Smooth muscle cell (in vitro differentiated cells): Measurements from ENCODE around the gene IMPDH1. TPM values are rescaled to one million over a fixed set of nuclear protein-coding genes. Genes with fewer than 3 reads are reported as not detected.

Source experiments
- DNase-seq: peaks from one replicate; lab custom pipeline; 2025; ENCODE audit not compliant: unreplicated experiment; lab: John Stamatoyannopoulos, UW
- H2AFZ ChIP-seq: fragments of 200-600 bp; sonication (generic); 2 replicates; pipeline ENCODE4 v1.6.0; 2016; ENCODE audit warnings: antibody characterized with exemption, low read depth, mild to moderate bottlenecking
- H3F3A ChIP-seq: fragments of 200-600 bp; sonication (generic); 2 replicates; pipeline ENCODE4 v1.6.0; 2017; ENCODE audit warnings: antibody characterized with exemption, low read depth
- H3K27ac ChIP-seq: fragments of 200-600 bp; sonication (generic); 2 replicates; pipeline ENCODE4 v1.5.1; 2016; ENCODE audit warnings: low read depth, mild to moderate bottlenecking
- H3K27me3 ChIP-seq: fragments of 200-600 bp; sonication (generic); 2 replicates; pipeline ENCODE4 v1.6.1; 2016; ENCODE audit warnings: low read depth, mild to moderate bottlenecking
- H3K36me3 ChIP-seq: fragments of 200-600 bp; sonication (generic); 2 replicates; pipeline ENCODE4 v1.5.1; 2016; ENCODE audit warnings: low read depth
- H3K4me1 ChIP-seq: fragments of 200-600 bp; sonication (generic); 2 replicates; pipeline ENCODE4 v1.5.1; 2016; ENCODE audit warnings: low read depth
- H3K4me2 ChIP-seq: fragments of 200-600 bp; sonication (generic); 2 replicates; pipeline ENCODE4 v1.6.0; 2016; ENCODE audit warnings: mild to moderate bottlenecking
- H3K4me3 ChIP-seq: fragments of 200-600 bp; sonication (generic); 2 replicates; pipeline ENCODE4 v1.5.1; 2016; ENCODE audit warnings: mild to moderate bottlenecking
- H3K79me2 ChIP-seq: fragments of 200-600 bp; sonication (generic); 2 replicates; pipeline ENCODE4 v1.6.0; 2016; ENCODE audit warnings: low read depth, mild to moderate bottlenecking
- H3K9ac ChIP-seq: fragments of 200-600 bp; sonication (generic); 2 replicates; pipeline ENCODE4 v1.6.0; 2016; ENCODE audit warnings: low read depth
- H3K9me3 ChIP-seq: fragments of 200-600 bp; sonication (generic); replicated peaks from 2 replicates; pipeline ENCODE4 v1.5.1; 2016; ENCODE audit warnings: low read depth
- H4K20me1 ChIP-seq: fragments of 200-600 bp; sonication (generic); 2 replicates; pipeline ENCODE4 v1.6.0; 2016; ENCODE audit warnings: low read depth
- CTCF ChIP-seq: fragments of 200-600 bp; sonication (generic); IDR thresholded peaks from 2 replicates; pipeline ENCODE4 v1.5.1; 2017; ENCODE audit warnings: borderline replicate concordance, mild to moderate bottlenecking, antibody characterized with exemption; ENCODE audit not compliant: insufficient read depth, poor library complexity, severe bottlenecking
- WGBS: methylation state at CpG from one replicate; pipeline ENCODE4 v1.1.7; 2016; ENCODE audit warnings: low lambda C conversion rate; 5-methylcytosine and 5-hydroxymethylcytosine counted together
- polyA plus RNA-seq: library from polyadenylated mRNA; unstranded; fragments of >200 nt; fragmentation: Nextera tagmentation; extraction: Ambion mirVana; gene quantifications from 2 replicates; pipeline ENCODE4 v1.2.1, GENCODE V29; 2016
- total RNA-seq: library from RNA; depleted of rRNA; stranded (reverse); fragments of >200 nt; gene quantifications from 2 replicates; pipeline ENCODE4 v1.2.3, GENCODE V29; 2014

IMPDH1 gene
- total and polyA plus RNA-seq, 2 experiments from 2014 or later: 48.4 to 129 TPM

- Histone ChIP-seq H3K9ac (no peak overlapping the region), H3K4me3 (no peak overlapping the region), H3K27me3 (no peaks in the 10 kb centered on the region), H3K27ac (no peak overlapping the region), H2AFZ (no peak overlapping the region), H3K9me3 (no peaks in the 10 kb centered on the region), H3K4me1 (peaks cover 7% of the 10 kb centered on the region), H3K79me2 (no peaks in the 10 kb centered on the region), H3K36me3 (peaks cover 7% of the 10 kb centered on the region), H3F3A (no peaks in the 10 kb centered on the region), H3K4me2 (no peak overlapping the region), H4K20me1 (no peaks in the 10 kb centered on the region)
- 97% methylated on average over 18 of the region's 18 CpGs for WGBS
- TF ChIP-seq CTCF: no peak
- DNase-seq: no peak
Measured at GRCh38 chr7:128392446-128393327, 17.1 kb downstream of the IMPDH1 start.

DNA sequence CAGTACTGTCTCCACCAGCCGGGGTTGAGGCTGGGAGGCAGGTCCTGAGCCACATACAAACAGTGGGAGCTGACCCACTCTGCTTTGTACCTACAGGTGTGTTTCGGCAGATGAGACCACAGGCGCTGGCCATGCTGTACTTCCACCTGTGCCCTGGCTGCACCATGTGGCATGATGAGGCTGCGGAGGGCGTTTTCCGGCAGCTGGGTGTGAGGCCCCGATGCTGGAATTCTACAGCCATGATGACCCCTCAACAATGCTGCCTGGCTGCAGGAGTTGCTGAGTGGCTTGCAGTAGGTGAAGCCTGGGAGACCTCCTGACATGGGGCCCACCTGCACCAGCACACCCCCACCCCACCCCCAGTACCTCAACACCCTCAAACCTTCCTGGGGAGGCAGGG lies 18.0 kb downstream of the IMPDH1 start:
- Histone ChIP-seq H2AFZ (no peak overlapping the region), H3K79me2 (no peaks in the 10 kb centered on the region), H3K4me3 (no peak overlapping the region), H3F3A (no peaks in the 10 kb centered on the region), H3K9ac (no peak overlapping the region), H3K4me2 (no peak overlapping the region), H4K20me1 (no peaks in the 10 kb centered on the region), H3K27me3 (no peaks in the 10 kb centered on the region), H3K9me3 (no peaks in the 10 kb centered on the region), H3K27ac (no peak overlapping the region), H3K36me3 (no peaks in the 10 kb centered on the region), H3K4me1 (peaks cover 7% of the 10 kb centered on the region)
- TF ChIP-seq CTCF: no peak
- no peak for DNase-seq
- 97% methylated on average over 7 of the region's 7 CpGs for WGBS

- no peak overlapping the region for H3K9ac ChIP-seq
- DNase-seq: no peak
- no peaks in the 10 kb centered on the region for H3F3A ChIP-seq
- no peaks in the 10 kb centered on the region for H4K20me1 ChIP-seq
- 96% methylated on average over 3 of the region's 3 CpGs for WGBS
- no peak for TF ChIP-seq CTCF
- peaks cover 7% of the 10 kb centered on the region for H3K4me1 ChIP-seq
- no peak overlapping the region for H2AFZ ChIP-seq
- no peak overlapping the region for H3K4me2 ChIP-seq
- H3K9me3 ChIP-seq: no peaks in the 10 kb centered on the region
- no peaks in the 10 kb centered on the region for H3K79me2 ChIP-seq
- no peaks in the 10 kb centered on the region for H3K36me3 ChIP-seq
- H3K4me3 ChIP-seq: no peak overlapping the region
- H3K27ac ChIP-seq: no peak overlapping the region
- H3K27me3 ChIP-seq: no peaks in the 10 kb centered on the region
Measured at GRCh38 chr7:128390871-128391565, 18.8 kb downstream of the IMPDH1 start.
